K562 (cell line): ENCODE results near the gene BRD7. TPM values are rescaled to one million over a fixed set of nuclear protein-coding genes. Genes with fewer than 3 reads are reported as not detected.
A peak's percentile ranks its signal among the peaks of the same experiment; 100 is the strongest.

ENCODE experiments used
- ATAC-seq: fragments of 200-7000 bp; cut with Tn5 transposase; 3 replicates; pipeline ENCODE4 v1.9.1; 2020; ENCODE audit warnings: moderate library complexity
- BruUV-seq: library from RNA; stranded (reverse); fragments of 400-500 nt; replicated peaks from 2 replicates; lab custom pipeline; 2021; lab: Mats Ljungman, UMichigan
- CTCF ChIA-PET: fragments of 300-600 bp; formaldehyde crosslinking; extraction: SDS; loops from one replicate; lab custom pipeline; 2021; ENCODE audit warnings: low intra/inter-chr PET ratio; lab: Yijun Ruan, JAX
- POLR2A ChIA-PET: fragments of 300-600, 350-650 bp; sonication (Branson Sonifier 250); formaldehyde crosslinking; extraction: SDS; loops from one replicate; lab custom pipeline; 2021; ENCODE audit warnings: antibody characterized with exemption, inconsistent platforms; lab: Yijun Ruan, JAX
- DNase-seq, 4 experiments: peaks; one replicate each; pipeline versions ENCODE4 v3.0.0 to v3.0.0-alpha.2; 2011 to 2018; ENCODE audit warnings: low spot score in 3 of 4, mixed read lengths in 3 of 4; ENCODE audit errors: extremely low read depth in 1 of 4
- FAIRE-seq: peaks from 2 replicates; lab custom pipeline; 2011; peaks lifted over from hg19 to GRCh38; lab: Jason Lieb, UNC
- H2AFZ ChIP-seq: 2 replicates; pipeline ENCODE4 v1.6.0; 2011; ENCODE audit warnings: low read depth, low read length, control low read depth, inconsistent platforms
- H3K27ac ChIP-seq: fragments of 200-600 bp; 3 replicates; pipeline ENCODE4 v1.8.0; 2011; ENCODE audit warnings: low read depth, mild to moderate bottlenecking, control low read depth, inconsistent platforms, low read length, moderate library complexity, mixed read lengths; ENCODE audit errors: extremely low read depth
- H3K27me3 ChIP-seq, 2 experiments: fragments of 300-600 bp in 1 of 2; 2 replicates in 1 of 2; 3 replicates in 1 of 2; pipeline versions ENCODE4 v1.6.0 to v1.8.0; 2011; ENCODE audit warnings: inconsistent platforms in 2 of 2, low read length in 2 of 2, mild to moderate bottlenecking in 1 of 2, mixed read lengths in 1 of 2, moderate library complexity in 1 of 2; ENCODE audit not compliant: control insufficient read depth in 2 of 2, insufficient read depth in 2 of 2
- H3K36me3 ChIP-seq: fragments of 300-600 bp; 3 replicates; pipeline ENCODE4 v1.8.0; 2011; ENCODE audit warnings: mild to moderate bottlenecking, low read length, inconsistent platforms; ENCODE audit not compliant: control insufficient read depth, insufficient read depth
- H3K4me1 ChIP-seq, 2 experiments: fragments of 200-600 bp in 1 of 2; replicated peaks in 1 of 2; 2 replicates in 1 of 2; 3 replicates in 1 of 2; pipeline versions ENCODE4 v1.5.1 to v1.8.0; 2011; ENCODE audit warnings: inconsistent platforms in 2 of 2, low read length in 2 of 2, mild to moderate bottlenecking in 1 of 2, mixed read lengths in 1 of 2, moderate library complexity in 1 of 2; ENCODE audit not compliant: control insufficient read depth in 2 of 2, insufficient read depth in 2 of 2
- H3K4me2 ChIP-seq: 2 replicates; pipeline ENCODE4 v1.6.1; 2011; ENCODE audit warnings: low read length, control low read depth, inconsistent platforms, mixed read lengths; ENCODE audit not compliant: insufficient read depth
- H3K4me3 ChIP-seq: fragments of 200-600 bp; sonication (generic), shearing (Covaris generic); 2 replicates; pipeline ENCODE4 v1.5.1; 2016; ENCODE audit warnings: control low read depth, inconsistent platforms
- H3K79me2 ChIP-seq: fragments of 200-600 bp; 3 replicates; pipeline ENCODE4 v1.8.0; 2011; ENCODE audit warnings: low read length, inconsistent platforms; ENCODE audit not compliant: control insufficient read depth, insufficient read depth
- H3K9ac ChIP-seq, 2 experiments: 2 replicates each; pipeline versions ENCODE4 v1.6.0 to v1.6.1; 2011; ENCODE audit warnings: low read depth in 2 of 2, low read length in 2 of 2, control low read depth in 1 of 2, inconsistent platforms in 1 of 2, mild to moderate bottlenecking in 1 of 2, mixed read lengths in 1 of 2; ENCODE audit not compliant: insufficient read depth in 1 of 2
- H3K9me1 ChIP-seq: one replicate; pipeline ENCODE4 v1.6.0; 2011; ENCODE audit warnings: inconsistent platforms, mild to moderate bottlenecking, low read length, moderate library complexity; ENCODE audit not compliant: control insufficient read depth, insufficient read depth
- H3K9me3 ChIP-seq: replicated peaks from 2 replicates; pipeline ENCODE4 v1.5.1; 2011; ENCODE audit warnings: low read depth, low read length, inconsistent platforms; ENCODE audit not compliant: control insufficient read depth, insufficient read depth
- H4K20me1 ChIP-seq: replicated peaks from 2 replicates; pipeline ENCODE4 v1.6.1; 2011; ENCODE audit warnings: low read length, inconsistent platforms, mixed read lengths; ENCODE audit not compliant: control insufficient read depth, insufficient read depth
- RBM25 ChIP-seq: fragments of 200-400 bp; formaldehyde crosslinking; IDR thresholded peaks from 2 replicates; pipeline ENCODE4 v1.6.1; 2018; ENCODE audit warnings: low read length, low read depth, moderate library complexity; ENCODE audit not compliant: severe bottlenecking
- ZFP36 ChIP-seq: fragments of 150-350 bp; IDR thresholded peaks from 2 replicates; pipeline ENCODE4 v1.6.1; 2018; ENCODE audit warnings: low read length, low read depth; ENCODE audit not compliant: partially characterized antibody
- WGBS: fragments of 100-300 bp; shearing (Covaris generic); methylation state at CpG from one replicate; pipeline ENCODE4 v1.1.6; 2016; ENCODE audit warnings: low coverage, mixed read lengths; ENCODE audit not compliant: insufficient coverage; ENCODE audit errors: missing lambda C conversion rate; 5-methylcytosine and 5-hydroxymethylcytosine counted together
- in situ Hi-C: fragments of 300-500 bp; cut with MboI; formaldehyde crosslinking; loops from 4 replicates; pipeline ENCODE4 v1.15.0; 2018; ENCODE audit warnings: inconsistent platforms, mixed read lengths
- intact Hi-C: fragments of 100-400 bp; cut with micrococcal nuclease; formaldehyde crosslinking; loops from 2 replicates; pipeline ENCODE4 v1.14.2; 2022
- polyA plus RNA-seq, 8 experiments: library from polyadenylated mRNA; depleted of rRNA in 4 of 8; stranded (reverse) in 5 of 8; unstranded in 3 of 8; fragments of >200 nt; fragmentation: Nextera tagmentation in 2 of 8; fragmentation: Illumina TruSeq in 1 of 8; extraction: Ambion mirVana in 2 of 8; extraction: Trizol in 1 of 8; gene quantifications; 2 replicates each; pipeline versions ENCODE4 v1.2.1 to v1.2.3, GENCODE V29; 2011 to 2014; ENCODE audit warnings: inconsistent platforms in 1 of 8, missing spikeins in 1 of 8
- total RNA-seq, 7 experiments: library from RNA; depleted of rRNA in 6 of 7; stranded (reverse); fragments of >200 nt in 6 of 7; fragmentation: Illumina TruSeq in 2 of 7; extraction: Trizol in 2 of 7; gene quantifications; 2 replicates each; pipeline versions ENCODE4 v1.2.1 to v1.2.3, GENCODE V29; 2011 to 2021; ENCODE audit warnings: low replicate concordance in 1 of 7
- TF ChIP-seq, protein P1 (sequence below): fragments of 150-350 bp; conservative IDR thresholded peaks from 2 replicates; pipeline ENCODE4 v1.6.1; 2014; ENCODE audit warnings: low read length

The BRD7 gene
- total and polyA plus RNA-seq, 9 of the 15 experiments (the other 6 are each of a cell fraction or from before 2014, with no cell fraction given), result 20.6 to 101 (median 68.7) TPM

DNA sequence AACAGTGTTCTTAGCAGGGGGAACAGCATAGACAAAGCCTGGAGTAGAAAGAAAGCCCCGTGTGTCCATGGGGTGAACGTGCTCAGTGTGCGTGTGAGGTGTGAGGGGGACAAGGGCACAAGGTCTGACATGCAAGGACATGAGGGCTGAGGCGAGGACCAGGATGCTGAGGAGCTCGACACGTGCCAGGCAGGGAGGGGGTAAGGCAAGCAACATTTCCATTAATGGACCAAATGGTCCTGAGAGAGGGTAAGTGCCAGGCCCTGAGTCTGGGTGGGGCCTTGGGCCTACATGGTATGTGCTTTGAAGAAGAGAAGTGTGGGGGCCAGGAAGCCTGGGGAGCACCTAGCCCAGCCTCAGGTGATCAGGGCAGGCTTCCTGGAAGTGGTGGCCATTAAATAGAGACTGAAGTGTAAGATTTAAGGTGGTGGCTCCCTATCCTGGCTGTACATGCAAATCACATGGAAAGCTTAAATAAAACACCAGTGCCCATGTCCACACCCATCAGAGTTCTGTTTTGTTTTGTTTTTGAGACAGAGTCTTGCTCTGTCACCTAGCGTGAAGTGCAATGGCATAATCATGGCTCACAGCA lies 73.2 kb downstream of the BRD7 start:
- Histone ChIP-seq H3K27me3 (no peaks in the 10 kb centered on the region), H2AFZ (no peak overlapping the region), H3K9ac (no peak overlapping the region), H3K36me3 (peaks cover 91% of the 10 kb centered on the region; the same call in 2 of the 3 replicates), H3K4me1 (peaks cover 0 to 34% of the 10 kb centered on the region in 2 experiments; a peak in 2 of 5 replicates), H3K9me1 (no peaks in the 10 kb centered on the region)
- CTCF ChIA-PET, result no interaction called here
- BruUV-seq, result TSS peak; percentile 26
- WGBS, result 98% methylated on average over 6 of the region's 7 CpGs
- no peak for FAIRE-seq
- intact Hi-C loops, result no loop called here
- TF ChIP-seq RBM25 (peak; percentile 48), ZFP36 (peak; percentile 95)
- TF ChIP-seq, protein P1, sequence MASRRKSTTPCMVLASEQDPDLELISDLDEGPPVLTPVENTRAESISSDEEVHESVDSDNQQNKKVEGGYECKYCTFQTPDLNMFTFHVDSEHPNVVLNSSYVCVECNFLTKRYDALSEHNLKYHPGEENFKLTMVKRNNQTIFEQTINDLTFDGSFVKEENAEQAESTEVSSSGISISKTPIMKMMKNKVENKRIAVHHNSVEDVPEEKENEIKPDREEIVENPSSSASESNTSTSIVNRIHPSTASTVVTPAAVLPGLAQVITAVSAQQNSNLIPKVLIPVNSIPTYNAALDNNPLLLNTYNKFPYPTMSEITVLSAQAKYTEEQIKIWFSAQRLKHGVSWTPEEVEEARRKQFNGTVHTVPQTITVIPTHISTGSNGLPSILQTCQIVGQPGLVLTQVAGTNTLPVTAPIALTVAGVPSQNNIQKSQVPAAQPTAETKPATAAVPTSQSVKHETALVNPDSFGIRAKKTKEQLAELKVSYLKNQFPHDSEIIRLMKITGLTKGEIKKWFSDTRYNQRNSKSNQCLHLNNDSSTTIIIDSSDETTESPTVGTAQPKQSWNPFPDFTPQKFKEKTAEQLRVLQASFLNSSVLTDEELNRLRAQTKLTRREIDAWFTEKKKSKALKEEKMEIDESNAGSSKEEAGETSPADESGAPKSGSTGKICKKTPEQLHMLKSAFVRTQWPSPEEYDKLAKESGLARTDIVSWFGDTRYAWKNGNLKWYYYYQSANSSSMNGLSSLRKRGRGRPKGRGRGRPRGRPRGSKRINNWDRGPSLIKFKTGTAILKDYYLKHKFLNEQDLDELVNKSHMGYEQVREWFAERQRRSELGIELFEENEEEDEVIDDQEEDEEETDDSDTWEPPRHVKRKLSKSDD, result no peak
- TF ChIP-seq, all 486 proteins: peak for 2
- H3K4me2 ChIP-seq, result no peak overlapping the region
- no peaks in the 10 kb centered on the region for H3K79me2 ChIP-seq
- no peak for DNase-seq
- no peak for ATAC-seq
- H4K20me1 ChIP-seq, result peaks cover 6% of the 10 kb centered on the region; the same call in 1 of the 2 replicates
- no peaks in the 10 kb centered on the region for H3K9me3 ChIP-seq
- H3K4me3 ChIP-seq, result no peak overlapping the region
- in situ Hi-C loops, result no loop called here
- POLR2A ChIA-PET, result interaction anchor here (0.6 to 1.9 kb wide), 3 partner anchors 14 to 423 kb away, joined by 3 to 4 read pairs (median 3); no protein-coding TSS in a partner anchor
- H3K27ac ChIP-seq, result no peak overlapping the region
